WERI-Rb-1 (cell line): Measurements from ENCODE around the gene DDIAS.
A peak's percentile ranks its signal among the peaks of the same experiment; 100 is the strongest.

ENCODE experiments used
- DNase-seq: peaks from one replicate; pipeline ENCODE4 v3.0.0-alpha.2; 2020
- H3K27ac ChIP-seq: fragments of 250-450 bp; sonication (Bioruptor Pico); 2 replicates; pipeline ENCODE4 v1.5.1; 2020; ENCODE audit warnings: mild to moderate bottlenecking, moderate library complexity
- H3K27me3 ChIP-seq: fragments of 250-450 bp; sonication (Bioruptor Pico); 2 replicates; pipeline ENCODE4 v1.5.1; 2021; ENCODE audit warnings: mild to moderate bottlenecking, low read depth, moderate library complexity; ENCODE audit not compliant: insufficient read depth, severe bottlenecking
- H3K36me3 ChIP-seq: fragments of 250-450 bp; sonication (Bioruptor Pico); 2 replicates; pipeline ENCODE4 v1.5.1; 2020; ENCODE audit warnings: mild to moderate bottlenecking, moderate library complexity
- H3K4me3 ChIP-seq: 2 replicates; pipeline ENCODE4 v1.5.1; 2011; ENCODE audit warnings: low read depth, mild to moderate bottlenecking, control low read depth, low read length
- H3K9me3 ChIP-seq: fragments of 250-450 bp; sonication (Bioruptor Pico); 2 replicates; pipeline ENCODE4 v1.5.1; 2021; ENCODE audit warnings: mild to moderate bottlenecking, moderate library complexity; ENCODE audit not compliant: severe bottlenecking
- TF ChIP-seq, protein P1 (sequence below): IDR thresholded peaks from 2 replicates; pipeline ENCODE4 v1.5.1; 2011; ENCODE audit warnings: low read depth, mild to moderate bottlenecking, control low read depth, inconsistent platforms, low read length

DDIAS gene

GRCh38 chr11:82892611-82893169 lies 8.8 kb upstream of the DDIAS start:
- Histone ChIP-seq H3K4me3 (no peak overlapping the region), H3K27me3 (no peaks in the 10 kb centered on the region), H3K9me3 (no peaks in the 10 kb centered on the region), H3K36me3 (no peaks in the 10 kb centered on the region), H3K27ac (no peak overlapping the region)
- DNase-seq = no peak
- TF ChIP-seq, protein P1, sequence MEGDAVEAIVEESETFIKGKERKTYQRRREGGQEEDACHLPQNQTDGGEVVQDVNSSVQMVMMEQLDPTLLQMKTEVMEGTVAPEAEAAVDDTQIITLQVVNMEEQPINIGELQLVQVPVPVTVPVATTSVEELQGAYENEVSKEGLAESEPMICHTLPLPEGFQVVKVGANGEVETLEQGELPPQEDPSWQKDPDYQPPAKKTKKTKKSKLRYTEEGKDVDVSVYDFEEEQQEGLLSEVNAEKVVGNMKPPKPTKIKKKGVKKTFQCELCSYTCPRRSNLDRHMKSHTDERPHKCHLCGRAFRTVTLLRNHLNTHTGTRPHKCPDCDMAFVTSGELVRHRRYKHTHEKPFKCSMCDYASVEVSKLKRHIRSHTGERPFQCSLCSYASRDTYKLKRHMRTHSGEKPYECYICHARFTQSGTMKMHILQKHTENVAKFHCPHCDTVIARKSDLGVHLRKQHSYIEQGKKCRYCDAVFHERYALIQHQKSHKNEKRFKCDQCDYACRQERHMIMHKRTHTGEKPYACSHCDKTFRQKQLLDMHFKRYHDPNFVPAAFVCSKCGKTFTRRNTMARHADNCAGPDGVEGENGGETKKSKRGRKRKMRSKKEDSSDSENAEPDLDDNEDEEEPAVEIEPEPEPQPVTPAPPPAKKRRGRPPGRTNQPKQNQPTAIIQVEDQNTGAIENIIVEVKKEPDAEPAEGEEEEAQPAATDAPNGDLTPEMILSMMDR = no peak

GRCh38 chr11:82895437-82896091 lies 6.0 kb upstream of the DDIAS start:
- H3K27ac ChIP-seq = no peak overlapping the region
- H3K27me3 ChIP-seq = no peaks in the 10 kb centered on the region
- no peaks in the 10 kb centered on the region for H3K36me3 ChIP-seq
- no peaks in the 10 kb centered on the region for H3K9me3 ChIP-seq
- H3K4me3 ChIP-seq = no peak overlapping the region
- TF ChIP-seq, protein P1 = no peak
- DNase-seq = no peak

GRCh38 chr11:82896183-82896582 lies 5.4 kb upstream of the DDIAS start:
- H3K27me3 ChIP-seq = no peaks in the 10 kb centered on the region
- TF ChIP-seq, protein P1 = no peak
- H3K36me3 ChIP-seq = no peaks in the 10 kb centered on the region
- no peak overlapping the region for H3K27ac ChIP-seq
- H3K4me3 ChIP-seq = no peak overlapping the region
- no peaks in the 10 kb centered on the region for H3K9me3 ChIP-seq
- no peak for DNase-seq

DNA sequence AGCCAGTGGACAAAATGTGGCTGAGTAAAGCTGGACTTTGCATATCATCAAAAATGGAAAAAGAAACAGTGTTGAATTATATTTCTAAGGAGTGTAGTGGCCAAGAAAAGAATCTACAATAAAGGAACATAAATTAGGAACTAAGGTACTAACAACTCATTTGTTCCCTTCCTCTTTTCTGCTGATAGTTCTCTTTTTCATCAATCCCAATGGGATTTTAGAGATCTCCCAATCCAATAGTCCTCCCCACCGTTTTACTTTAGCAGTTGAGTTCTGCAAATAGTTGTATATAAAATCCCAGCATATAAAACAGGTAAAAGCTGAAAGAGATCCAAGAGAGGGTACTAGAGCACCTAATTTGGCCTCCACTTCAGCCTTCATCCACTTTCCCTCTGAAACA lies 3.3 kb upstream of the DDIAS start:
- TF ChIP-seq, protein P1 = no peak
- Histone ChIP-seq H3K9me3 (no peaks in the 10 kb centered on the region), H3K36me3 (no peaks in the 10 kb centered on the region), H3K27ac (no peak overlapping the region), H3K4me3 (no peak overlapping the region), H3K27me3 (no peaks in the 10 kb centered on the region)
- DNase-seq = no peak

DNA sequence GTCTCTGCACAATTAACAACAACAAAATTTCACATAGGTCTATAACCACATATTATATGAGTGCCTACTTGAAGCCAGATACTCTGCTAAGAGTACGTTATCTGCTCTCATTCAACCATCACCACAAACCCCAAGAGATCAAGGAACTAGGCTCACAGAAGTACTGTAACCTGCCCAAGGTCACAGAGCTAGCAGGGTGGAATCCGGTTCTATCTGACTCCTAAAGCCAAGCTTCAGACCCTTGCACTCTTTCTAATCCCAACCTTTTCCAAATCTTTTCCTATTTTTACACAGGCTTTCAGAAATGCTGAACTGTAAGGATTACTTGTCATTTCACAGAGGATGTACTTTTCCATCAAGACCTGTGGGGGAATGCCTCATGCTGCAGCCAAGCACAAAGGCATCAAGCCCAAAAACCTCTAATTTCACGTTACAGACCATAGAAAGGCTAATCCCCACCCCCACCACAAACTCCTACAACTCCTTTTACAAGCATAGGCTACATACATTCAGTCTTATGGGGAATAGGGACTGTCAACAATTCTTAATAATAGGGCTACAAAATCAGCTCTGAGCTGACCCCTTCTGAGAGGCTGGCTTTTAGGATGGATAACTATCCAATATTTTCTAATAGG lies 2.2 kb upstream of the DDIAS start:
- Histone ChIP-seq H3K27me3 (no peaks in the 10 kb centered on the region), H3K9me3 (no peaks in the 10 kb centered on the region), H3K27ac (no peak overlapping the region), H3K36me3 (no peaks in the 10 kb centered on the region), H3K4me3 (peak overlapping the region; percentile 83)
- TF ChIP-seq, protein P1 = no peak
- no peak for DNase-seq

- peak overlapping the region; percentile 83 for H3K27ac ChIP-seq
- no peaks in the 10 kb centered on the region for H3K9me3 ChIP-seq
- no peak for DNase-seq
- no peaks in the 10 kb centered on the region for H3K36me3 ChIP-seq
- H3K4me3 ChIP-seq = peak overlapping the region; percentile 83
- TF ChIP-seq, protein P1 = no peak
- no peaks in the 10 kb centered on the region for H3K27me3 ChIP-seq
Observed at GRCh38 chr11:82899957-82900276, 1.6 kb upstream of the DDIAS start.
